Uterus (tissue), 4 donors: ENCODE data around the gene ITGB1. TPM values are rescaled to one million over a fixed set of nuclear protein-coding genes. Genes with fewer than 3 reads are reported as not detected.
"Not testable (repeated sequence)": the region's sequence is repeated elsewhere in the genome, so short reads cannot be mapped to it uniquely, and the experiment has no call there.

Experiments
- DNase-seq, 2 donors: peaks; one replicate each; pipeline ENCODE4 v3.0.0-alpha.2; 2019 to 2020
- H3K27ac ChIP-seq, 2 donors: fragments of 200-600 bp; sonication (generic); 1 replicate in 1 of 2; 2 replicates in 1 of 2; pipeline ENCODE4 v1.5.1; 2016 to 2018
- H3K27me3 ChIP-seq, 2 donors: fragments of 200-600 bp; sonication (generic); one replicate each; pipeline ENCODE4 v1.5.1; 2018 to 2019; ENCODE audit warnings: control low read depth in 1 of 2
- H3K36me3 ChIP-seq, 2 donors: fragments of 200-600 bp; sonication (generic); one replicate each; pipeline ENCODE4 v1.5.1; 2019; ENCODE audit warnings: control low read depth in 1 of 2
- H3K4me1 ChIP-seq, 2 donors: fragments of 200-600 bp; sonication (generic); one replicate each; pipeline ENCODE4 v1.5.1; 2018 to 2019; ENCODE audit warnings: control low read depth in 1 of 2
- H3K4me3 ChIP-seq, 2 donors: fragments of 200-600 bp; sonication (generic); 1 replicate in 1 of 2; 2 replicates in 1 of 2; pipeline ENCODE4 v1.5.1; 2018 to 2019; ENCODE audit warnings: mild to moderate bottlenecking in 1 of 2
- H3K9me3 ChIP-seq, 2 donors: fragments of 200-600 bp; sonication (generic); one replicate each; pipeline ENCODE4 v1.5.1; 2019; ENCODE audit warnings: control low read depth in 1 of 2
- POLR2A ChIP-seq, 2 donors: fragments of 450-650 bp; IDR thresholded peaks; one replicate each; pipeline ENCODE4 v1.6.1; 2016; ENCODE audit warnings: antibody characterized with exemption in 2 of 2, mild to moderate bottlenecking in 1 of 2, moderate library complexity in 1 of 2
- intact Hi-C: fragments of 100-400 bp; cut with DNase I; formaldehyde crosslinking; loops from one replicate; pipeline ENCODE4 v1.15.1; 2023; ENCODE audit warnings: low total_unique reads
- total RNA-seq, 4 donors: library from RNA; depleted of rRNA in 3 of 4; stranded (reverse); fragments of >200 nt in 3 of 4; gene quantifications; one replicate each; pipeline versions ENCODE4 v1.1.0 to v1.2.4, GENCODE V29; 2014 to 2023
- TF ChIP-seq, protein P1 (sequence below), 4 experiments: fragments of 200-600 bp in 2 of 4; fragments of 450-650 bp in 2 of 4; sonication (generic) in 2 of 4; IDR thresholded peaks; one replicate each; pipeline ENCODE4 v1.5.1; 2016 to 2019; ENCODE audit warnings: antibody characterized with exemption in 4 of 4, mild to moderate bottlenecking in 2 of 4, moderate library complexity in 1 of 4
- donor health status: DM: yes; HTN: yes; CAD: no.

The ITGB1 gene
- total RNA-seq, 4 donors from 2014 or later = 484 to 1,046 (median 601) TPM

DNA sequence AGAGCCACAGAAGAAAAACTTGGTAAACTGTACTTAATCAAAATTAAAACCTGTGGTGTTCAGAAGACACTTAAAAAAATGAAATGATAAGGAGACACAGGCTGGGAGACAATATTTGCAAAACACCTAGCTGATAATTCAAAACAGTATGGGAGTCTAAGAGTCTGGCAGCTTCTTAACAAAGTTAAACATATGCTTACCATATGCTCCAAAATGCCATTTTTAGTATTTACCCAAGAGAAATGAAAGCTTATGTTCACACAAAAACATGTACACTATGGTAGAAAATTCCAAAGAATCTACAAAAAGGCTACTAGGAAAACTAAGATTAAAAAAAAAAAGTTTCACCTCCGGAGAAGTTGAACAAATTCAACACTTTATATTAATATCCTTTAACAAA lies 48.6 kb downstream of the ITGB1 start:
- intact Hi-C loops = no loop called here
- Histone ChIP-seq H3K27me3 (no peaks in the 10 kb centered on the region), H3K4me3 (no peak overlapping the region), H3K4me1 (no peaks in the 10 kb centered on the region), H3K9me3 (no peaks in the 10 kb centered on the region), H3K36me3 (no peaks in the 10 kb centered on the region), H3K27ac (no peak overlapping the region)
- TF ChIP-seq, protein P1, sequence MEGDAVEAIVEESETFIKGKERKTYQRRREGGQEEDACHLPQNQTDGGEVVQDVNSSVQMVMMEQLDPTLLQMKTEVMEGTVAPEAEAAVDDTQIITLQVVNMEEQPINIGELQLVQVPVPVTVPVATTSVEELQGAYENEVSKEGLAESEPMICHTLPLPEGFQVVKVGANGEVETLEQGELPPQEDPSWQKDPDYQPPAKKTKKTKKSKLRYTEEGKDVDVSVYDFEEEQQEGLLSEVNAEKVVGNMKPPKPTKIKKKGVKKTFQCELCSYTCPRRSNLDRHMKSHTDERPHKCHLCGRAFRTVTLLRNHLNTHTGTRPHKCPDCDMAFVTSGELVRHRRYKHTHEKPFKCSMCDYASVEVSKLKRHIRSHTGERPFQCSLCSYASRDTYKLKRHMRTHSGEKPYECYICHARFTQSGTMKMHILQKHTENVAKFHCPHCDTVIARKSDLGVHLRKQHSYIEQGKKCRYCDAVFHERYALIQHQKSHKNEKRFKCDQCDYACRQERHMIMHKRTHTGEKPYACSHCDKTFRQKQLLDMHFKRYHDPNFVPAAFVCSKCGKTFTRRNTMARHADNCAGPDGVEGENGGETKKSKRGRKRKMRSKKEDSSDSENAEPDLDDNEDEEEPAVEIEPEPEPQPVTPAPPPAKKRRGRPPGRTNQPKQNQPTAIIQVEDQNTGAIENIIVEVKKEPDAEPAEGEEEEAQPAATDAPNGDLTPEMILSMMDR (IDR thresholded peaks at IDR 0.05) = no peak
- TF ChIP-seq POLR2A (IDR thresholded peaks at IDR 0.05) = no peak
- DNase-seq = no peak

DNA sequence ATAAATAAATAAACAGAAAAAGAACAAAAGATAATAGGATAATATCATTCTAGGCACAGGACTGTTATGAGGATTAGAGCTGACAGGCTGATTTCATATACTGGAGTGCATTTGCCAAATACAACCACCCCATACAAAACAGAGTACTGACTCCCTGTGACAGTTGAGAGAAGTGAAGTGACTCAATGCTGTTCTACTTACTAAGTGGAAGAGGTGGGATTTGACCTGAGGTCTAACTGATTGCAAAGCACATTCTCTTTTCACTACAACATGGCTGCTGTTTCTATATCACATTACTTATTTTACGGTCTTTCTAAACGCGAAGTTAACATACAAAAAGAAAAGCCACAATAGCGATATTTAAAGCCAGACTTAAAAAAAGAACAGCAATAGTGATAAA lies 51.4 kb downstream of the ITGB1 start:
- Histone ChIP-seq H3K36me3 (no peaks in the 10 kb centered on the region), H3K27me3 (no peaks in the 10 kb centered on the region), H3K4me1 (no peaks in the 10 kb centered on the region), H3K27ac (no peak overlapping the region), H3K4me3 (no peak overlapping the region), H3K9me3 (no peaks in the 10 kb centered on the region)
- intact Hi-C loops = no loop called here
- no peak for DNase-seq
- no peak for TF ChIP-seq POLR2A (IDR thresholded peaks at IDR 0.05)
- TF ChIP-seq, protein P1 (IDR thresholded peaks at IDR 0.05) = no peak

- DNase-seq = no peak
- no peaks in the 10 kb centered on the region for H3K36me3 ChIP-seq
- H3K27ac ChIP-seq = no peak overlapping the region
- H3K9me3 ChIP-seq = no peaks in the 10 kb centered on the region
- TF ChIP-seq, protein P1 (IDR thresholded peaks at IDR 0.05) = no peak
- TF ChIP-seq POLR2A (IDR thresholded peaks at IDR 0.05) = no peak
- intact Hi-C loops = no loop called here
- H3K27me3 ChIP-seq = no peaks in the 10 kb centered on the region
- H3K4me1 ChIP-seq = no peaks in the 10 kb centered on the region
- no peak overlapping the region for H3K4me3 ChIP-seq
Observed at GRCh38 chr10:32905466-32905865, 52.6 kb downstream of the ITGB1 start.

GRCh38 chr10:32901815-32902214 lies 56.2 kb downstream of the ITGB1 start:
- Histone ChIP-seq H3K4me1 (no peaks in the 10 kb centered on the region), H3K9me3 (no peaks in the 10 kb centered on the region), H3K27me3 (no peaks in the 10 kb centered on the region), H3K27ac (no peak overlapping the region), H3K4me3 (no peak overlapping the region), H3K36me3 (no peaks in the 10 kb centered on the region)
- DNase-seq = no peak
- TF ChIP-seq, protein P1 (IDR thresholded peaks at IDR 0.05) = no peak
- no peak for TF ChIP-seq POLR2A (IDR thresholded peaks at IDR 0.05)
- intact Hi-C loops = no loop called here

- H3K4me1 ChIP-seq, intact Hi-C loops, H3K27me3 ChIP-seq, H3K4me3 ChIP-seq, H3K27ac ChIP-seq, H3K36me3 ChIP-seq, DNase-seq, H3K9me3 ChIP-seq: not testable (repeated sequence)
Observed at GRCh38 chr10:32895200-32895968, 62.6 kb downstream of the ITGB1 start.
